GM10266 (cell line): Measurements from ENCODE around the gene CNIH3.

Experiments used
- DNase-seq: peaks from one replicate; pipeline ENCODE4 v3.0.0; 2012; ENCODE audit errors: extremely low spot score
- CTCF ChIP-seq: IDR thresholded peaks from 2 replicates; pipeline ENCODE4 v1.5.1; 2012; ENCODE audit warnings: mild to moderate bottlenecking, low read depth; ENCODE audit not compliant: control insufficient read depth, insufficient read depth; ENCODE audit errors: missing control alignments

CNIH3 gene

GRCh38 chr1:224714553-224714952 is 98.4 kb downstream of the CNIH3 start:
- TF ChIP-seq CTCF, result no peak
- DNase-seq, result no peak

- TF ChIP-seq CTCF, result no peak
- DNase-seq, result no peak
Measured at GRCh38 chr1:224718470-224719053, 102.4 kb downstream of the CNIH3 start.

GRCh38 chr1:224719716-224720115 is 103.6 kb downstream of the CNIH3 start:
- no peak for DNase-seq
- TF ChIP-seq CTCF, result no peak

- no peak for DNase-seq
- no peak for TF ChIP-seq CTCF
Measured at GRCh38 chr1:224720216-224720615, 104.1 kb downstream of the CNIH3 start.

GRCh38 chr1:224721000-224721399 is 104.9 kb downstream of the CNIH3 start:
- no peak for TF ChIP-seq CTCF
- DNase-seq, result no peak

- no peak for DNase-seq
- TF ChIP-seq CTCF, result no peak
Measured at GRCh38 chr1:224722838-224723237, 106.7 kb downstream of the CNIH3 start.

- DNase-seq, result no peak
Measured at GRCh38 chr1:224724566-224724965, 108.4 kb downstream of the CNIH3 start.

More at GRCh38 chr1:224724566-224724965, 108.4 kb downstream of the CNIH3 start:
- TF ChIP-seq CTCF, result no peak
